H1 (cell line): ENCODE results near the gene CHST11. TPM values are rescaled to one million over a fixed set of nuclear protein-coding genes. Genes with fewer than 3 reads are reported as not detected.

ENCODE experiments used
- CTCF ChIA-PET: fragments of 300-600 bp; sonication (Branson Sonifier 250); formaldehyde crosslinking; loops from one replicate; lab custom pipeline; 2021; ENCODE audit not compliant: partially characterized antibody; lab: Charles Lee
- POLR2A ChIA-PET: fragments of 300-600 bp; sonication (Branson Sonifier 250); formaldehyde crosslinking; loops from one replicate; lab custom pipeline; 2021; ENCODE audit warnings: inconsistent platforms; ENCODE audit not compliant: partially characterized antibody; lab: Charles Lee
- DNase-seq, 2 experiments: peaks; one replicate each; pipeline versions ENCODE4 v3.0.0 to v3.0.0-alpha.2; 2010 to 2022; ENCODE audit warnings: low spot score in 2 of 2, low read depth in 1 of 2, mixed read lengths in 1 of 2
- FAIRE-seq: peaks from 2 replicates; lab custom pipeline; 2011; peaks lifted over from hg19 to GRCh38; lab: Jason Lieb, UNC
- H2AFZ ChIP-seq: 2 replicates; pipeline ENCODE4 v1.8.1; 2012; ENCODE audit warnings: low read length, inconsistent platforms
- H2AK5ac ChIP-seq: 2 replicates; pipeline ENCODE4 v1.6.1; 2013; ENCODE audit warnings: low read depth, low read length
- H2BK120ac ChIP-seq: replicated peaks from 2 replicates; pipeline ENCODE3; 2013; ENCODE audit warnings: low read depth, low read length, inconsistent platforms
- H2BK12ac ChIP-seq: 2 replicates; pipeline ENCODE4 v1.6.1; 2013; ENCODE audit warnings: low read depth, low read length
- H2BK15ac ChIP-seq: 2 replicates; pipeline ENCODE4 v1.6.1; 2013; ENCODE audit warnings: low read length
- H2BK20ac ChIP-seq: 2 replicates; pipeline ENCODE4 v1.6.1; 2013; ENCODE audit warnings: low read length
- H2BK5ac ChIP-seq: 2 replicates; pipeline ENCODE4 v1.6.1; 2013; ENCODE audit warnings: low read depth, low read length
- H3K14ac ChIP-seq: 2 replicates; pipeline ENCODE4 v1.6.1; 2013; ENCODE audit warnings: inconsistent platforms; ENCODE audit not compliant: insufficient read length
- H3K18ac ChIP-seq: 2 replicates; pipeline ENCODE4 v1.6.1; 2013; ENCODE audit warnings: low read length; ENCODE audit errors: extremely low read depth
- H3K23ac ChIP-seq: 2 replicates; pipeline ENCODE4 v1.6.1; 2013; ENCODE audit warnings: inconsistent platforms; ENCODE audit not compliant: insufficient read length
- H3K23me2 ChIP-seq: 2 replicates; pipeline ENCODE4 v1.6.1; 2013; ENCODE audit warnings: low read depth, low read length
- H3K27ac ChIP-seq: 2 replicates; pipeline ENCODE4 v1.6.1; 2011; ENCODE audit warnings: low read depth, low read length, inconsistent platforms
- H3K27me3 ChIP-seq, 4 experiments: replicated peaks in 1 of 4; 1 replicate in 1 of 4; 2 replicates in 3 of 4; pipeline versions ENCODE4 v1.6.1 to v1.8.1; 2011 to 2013; ENCODE audit warnings: low read length in 3 of 4, mild to moderate bottlenecking in 3 of 4, inconsistent platforms in 2 of 4, mixed read lengths in 2 of 4, moderate library complexity in 1 of 4; ENCODE audit not compliant: control insufficient read depth in 3 of 4, insufficient read depth in 3 of 4; ENCODE audit errors: extremely low read depth in 1 of 4
- H3K36me3 ChIP-seq, 4 experiments: 2 replicates each; pipeline versions ENCODE4 v1.6.1 to v1.8.1; 2011 to 2013; ENCODE audit warnings: mild to moderate bottlenecking in 4 of 4, low read length in 3 of 4, moderate library complexity in 2 of 4, control low read depth in 1 of 4, inconsistent platforms in 1 of 4; ENCODE audit not compliant: insufficient read depth in 4 of 4, control insufficient read depth in 2 of 4
- H3K4ac ChIP-seq: replicated peaks from 2 replicates; pipeline ENCODE3; 2013; ENCODE audit warnings: low read length, low read depth, mixed read lengths, inconsistent platforms; ENCODE audit not compliant: insufficient read length
- H3K4me1 ChIP-seq, 4 experiments: replicated peaks in 1 of 4; 1 replicate in 1 of 4; 2 replicates in 3 of 4; pipeline versions ENCODE4 v1.6.1 to v1.8.1; 2011 to 2013; ENCODE audit warnings: low read length in 3 of 4, inconsistent platforms in 2 of 4, mixed read lengths in 1 of 4; ENCODE audit not compliant: insufficient read depth in 4 of 4, control insufficient read depth in 3 of 4
- H3K4me2 ChIP-seq, 2 experiments: 2 replicates each; pipeline versions ENCODE4 v1.6.1 to v1.8.1; 2011 to 2013; ENCODE audit warnings: low read depth in 2 of 2, low read length in 2 of 2, control low read depth in 1 of 2, inconsistent platforms in 1 of 2, mild to moderate bottlenecking in 1 of 2; ENCODE audit not compliant: insufficient read depth in 1 of 2
- H3K4me3 ChIP-seq, 4 experiments: fragments of 200-600, 300-600 bp in 1 of 4; sonication (generic), shearing (Covaris generic), sonication (Bioruptor Twin) in 1 of 4; 2 replicates each; pipeline versions ENCODE4 v1.5.1 to v1.8.1; 2011 to 2016; ENCODE audit warnings: low read length in 4 of 4, low read depth in 3 of 4, control low read depth in 2 of 4, inconsistent platforms in 2 of 4, mild to moderate bottlenecking in 2 of 4, mixed read lengths in 1 of 4, moderate library complexity in 1 of 4; ENCODE audit not compliant: insufficient read depth in 2 of 4; ENCODE audit errors: extremely low read depth in 1 of 4
- H3K56ac ChIP-seq: replicated peaks from 2 replicates; pipeline ENCODE3; 2013; ENCODE audit warnings: low read depth, mild to moderate bottlenecking, mixed read lengths, low read length, inconsistent platforms; ENCODE audit not compliant: insufficient read length
- H3K79me1 ChIP-seq: 2 replicates; pipeline ENCODE4 v1.6.1; 2013; ENCODE audit warnings: low read depth, low read length, control low read depth
- H3K79me2 ChIP-seq, 2 experiments: 2 replicates each; pipeline versions ENCODE4 v1.6.1 to v1.8.1; 2012 to 2013; ENCODE audit warnings: low read length in 2 of 2, mild to moderate bottlenecking in 2 of 2, inconsistent platforms in 1 of 2; ENCODE audit not compliant: insufficient read depth in 2 of 2, control insufficient read depth in 1 of 2
- H3K9ac ChIP-seq, 4 experiments: replicated peaks in 1 of 4; 1 replicate in 1 of 4; 2 replicates in 3 of 4; pipeline versions ENCODE4 v1.6.1 to v1.8.1; 2011 to 2013; ENCODE audit warnings: low read depth in 3 of 4, low read length in 3 of 4, control low read depth in 2 of 4, mild to moderate bottlenecking in 2 of 4, moderate library complexity in 2 of 4, inconsistent platforms in 1 of 4; ENCODE audit errors: extremely low read depth in 1 of 4
- H3K9me3 ChIP-seq, 2 experiments: 2 replicates each; pipeline versions ENCODE4 v1.6.1 to v1.8.1; 2012 to 2013; ENCODE audit warnings: mild to moderate bottlenecking in 2 of 2, moderate library complexity in 2 of 2, control low read depth in 1 of 2, inconsistent platforms in 1 of 2, low read depth in 1 of 2, low read length in 1 of 2, mixed read lengths in 1 of 2; ENCODE audit not compliant: insufficient read depth in 2 of 2
- H4K20me1 ChIP-seq, 2 experiments: replicated peaks in 1 of 2; 2 replicates each; pipeline versions ENCODE3 to v1.8.1; 2011 to 2013; ENCODE audit warnings: inconsistent platforms in 2 of 2, low read length in 2 of 2, mild to moderate bottlenecking in 1 of 2; ENCODE audit not compliant: insufficient read depth in 2 of 2, control insufficient read depth in 1 of 2
- H4K5ac ChIP-seq: 2 replicates; pipeline ENCODE4 v1.6.1; 2013; ENCODE audit warnings: low read length, low read depth, mixed read lengths, inconsistent platforms; ENCODE audit not compliant: insufficient read length
- H4K8ac ChIP-seq: 2 replicates; pipeline ENCODE4 v1.8.0; 2013; ENCODE audit warnings: mild to moderate bottlenecking, moderate library complexity, low read length, inconsistent platforms; ENCODE audit not compliant: insufficient read depth; ENCODE audit errors: extremely low read depth
- H4K91ac ChIP-seq: replicated peaks from 2 replicates; pipeline ENCODE3; 2013; ENCODE audit warnings: low read length, mixed read lengths, inconsistent platforms; ENCODE audit not compliant: insufficient read length
- HDAC6 ChIP-seq: IDR thresholded peaks from one replicate; pipeline ENCODE4 v1.7.1; 2012; ENCODE audit warnings: low read depth, mild to moderate bottlenecking, inconsistent platforms, low read length, moderate library complexity
- KDM5A ChIP-seq: fragments of 200-600 bp; IDR thresholded peaks from 2 replicates; pipeline ENCODE4 v1.7.1; 2012; ENCODE audit warnings: mild to moderate bottlenecking, low read length, inconsistent platforms, mixed read lengths
- WGBS, 2 experiments: shearing (Covaris generic) in 1 of 2; methylation state at CpG; one replicate each; pipeline versions ENCODE4 v1.1.6 to v1.1.7; 2013 to 2015; ENCODE audit warnings: low lambda C conversion rate in 2 of 2, mixed read lengths in 2 of 2, inconsistent platforms in 1 of 2, low coverage in 1 of 2, missing lambda C conversion rate in 1 of 2; ENCODE audit not compliant: insufficient replicate concordance in 2 of 2, insufficient coverage in 1 of 2, insufficient read length in 1 of 2; ENCODE audit errors: extremely low coverage in 1 of 2, missing lambda C conversion rate in 1 of 2; 5-methylcytosine and 5-hydroxymethylcytosine counted together
- polyA plus RNA-seq, 7 experiments: library from polyadenylated mRNA; depleted of rRNA in 3 of 7; stranded (reverse) in 5 of 7; unstranded in 2 of 7; fragments of >200 nt in 5 of 7; fragments of 200-250 nt in 2 of 7; gene quantifications; 1 replicate in 5 of 7; 2 replicates in 1 of 7; 4 replicates in 1 of 7; pipeline versions ENCODE4 v1.2.1 to v1.2.3, GENCODE V29; 2011 to 2013; ENCODE audit warnings: missing spikeins in 2 of 7, mixed read lengths in 2 of 7
- total RNA-seq: library from RNA; stranded (reverse); fragmentation: NEBNext Ultra II Directional; extraction: Animal tissue kit (Norgen Biotek cat#: 25700); gene quantifications from 2 replicates; pipeline ENCODE4 v1.2.1, GENCODE V29; 2021

CHST11 gene
- total and polyA plus RNA-seq, 2 of the 8 experiments (the other 6 are each of a cell fraction or from before 2014, with no cell fraction given), result 14.4 to 20.8 TPM

DNA sequence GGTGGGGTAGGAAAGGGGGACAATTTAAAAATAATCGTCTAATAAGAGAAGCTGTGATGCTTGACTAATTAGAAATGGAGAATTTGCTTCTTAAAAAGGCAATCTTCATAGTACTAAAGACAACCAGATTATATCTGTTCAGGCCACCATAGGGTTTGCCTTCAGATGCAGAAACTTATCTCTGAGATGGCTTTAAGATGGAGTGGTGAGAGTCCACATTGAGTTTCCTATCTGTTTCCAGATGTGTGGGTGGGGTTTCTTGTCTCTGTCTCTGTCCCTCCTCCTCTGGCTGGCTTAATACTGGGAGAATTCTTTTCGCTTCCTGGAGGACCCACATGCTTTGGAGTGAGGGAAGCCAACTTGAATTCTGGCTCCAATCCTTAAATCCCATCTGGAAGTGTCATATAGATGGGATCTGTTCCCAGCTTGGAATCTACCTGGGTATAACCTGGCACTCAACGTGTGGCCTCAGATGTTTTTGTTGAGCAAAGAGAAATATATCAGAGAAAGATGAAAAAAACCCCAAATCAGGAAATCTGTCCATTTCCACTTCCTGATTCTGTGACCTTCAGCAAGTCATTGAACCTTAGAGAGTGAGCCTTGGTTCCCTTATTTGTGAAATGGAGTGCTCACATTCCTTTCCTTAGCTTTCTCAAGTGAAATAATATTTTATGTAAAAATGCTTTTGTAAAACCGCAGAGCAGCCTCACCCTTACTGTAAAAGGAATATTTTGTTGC lies 66.4 kb downstream of the CHST11 start:
- Histone ChIP-seq H3K79me2 (peaks cover 0 to 4% of the 10 kb centered on the region in 2 experiments; a peak in 1 of 4 replicates), H2BK20ac (no peak overlapping the region), H3K4ac (no peak overlapping the region), H4K20me1 (peaks cover 0 to 1% of the 10 kb centered on the region in 2 experiments), H3K23ac (no peak overlapping the region), H4K5ac (no peak overlapping the region), H3K79me1 (peaks cover 9% of the 10 kb centered on the region), H2BK12ac (no peak overlapping the region), H3K4me3 (no peak overlapping the region), H3K27me3 (no peaks in the 10 kb centered on the region), H3K27ac (no peak overlapping the region), H2BK5ac (no peak overlapping the region), H3K4me1 (peaks cover 0 to 16% (median 8%) of the 10 kb centered on the region in 4 experiments; a peak in 4 of 7 replicates), H2BK120ac (no peak overlapping the region), H3K56ac (no peak overlapping the region), H3K4me2 (no peak overlapping the region), H3K9me3 (no peaks in the 10 kb centered on the region), H3K36me3 (no peaks in the 10 kb centered on the region), H3K9ac (no peak overlapping the region), H2AFZ (no peak overlapping the region), H4K8ac (no peak overlapping the region), H3K14ac (no peak overlapping the region), H2AK5ac (no peak overlapping the region), H3K23me2 (peaks cover 3% of the 10 kb centered on the region; the same call in 1 of the 2 replicates), H2BK15ac (no peak overlapping the region), H3K18ac (no peak overlapping the region), H4K91ac (no peak overlapping the region)
- 87% methylated on average over 4 of the region's 4 CpGs; no CpG with 5 or more reads in 1 of the 2 experiments for WGBS, 2 experiments
- DNase-seq (no peak), FAIRE-seq (no peak)
- TF ChIP-seq KDM5A (no peak), HDAC6 (no peak)
- CTCF ChIA-PET, result no interaction called here
- POLR2A ChIA-PET, result interaction anchor here (1.0 to 1.7 kb wide), 2 partner anchors 9 to 66 kb away, joined by 3 to 5 read pairs; partner anchors contain the start of gene CHST11
